ENCODE data around the gene KLRC4. TPM values are rescaled to one million over a fixed set of nuclear protein-coding genes. Genes with fewer than 3 reads are reported as not detected.
"Not testable (repeated sequence)": the region's sequence is repeated elsewhere in the genome, so short reads cannot be mapped to it uniquely, and the experiment has no call there.

The KLRC4 gene
- total RNA-seq, 1 experiment from 2014 or later = not detected

GRCh38 chr12:10430623-10431022 lies 21.1 kb upstream of the KLRC4 start:
- H3K4me1 ChIP-seq (ENCODE audit: insufficient read depth, low read length); H3K9ac ChIP-seq (ENCODE audit: low read length); POLR2A ChIA-PET (ENCODE audit: unreplicated experiment); H4K20me1 ChIP-seq (ENCODE audit: low read length); CTCF ChIA-PET; H3K4me3 ChIP-seq (ENCODE audit: low read length); DNase-seq; H3K4me2 ChIP-seq (ENCODE audit: low read length); H3K79me2 ChIP-seq (ENCODE audit: low read length); H2AFZ ChIP-seq (ENCODE audit: low read length); ATAC-seq; H3K36me3 ChIP-seq (ENCODE audit: low read depth, low read length); H3F3A ChIP-seq (ENCODE audit: low read length, unreplicated experiment); H3K27ac ChIP-seq (ENCODE audit: low read length); H3K9me2 ChIP-seq (replicated peaks; ENCODE audit: low read length); H3K9me3 ChIP-seq (ENCODE audit: low read length); H3K27me3 ChIP-seq (ENCODE audit: low read length); intact Hi-C loops (cut with micrococcal nuclease); BruUV-seq (replicated peaks): not testable (repeated sequence)

DNA sequence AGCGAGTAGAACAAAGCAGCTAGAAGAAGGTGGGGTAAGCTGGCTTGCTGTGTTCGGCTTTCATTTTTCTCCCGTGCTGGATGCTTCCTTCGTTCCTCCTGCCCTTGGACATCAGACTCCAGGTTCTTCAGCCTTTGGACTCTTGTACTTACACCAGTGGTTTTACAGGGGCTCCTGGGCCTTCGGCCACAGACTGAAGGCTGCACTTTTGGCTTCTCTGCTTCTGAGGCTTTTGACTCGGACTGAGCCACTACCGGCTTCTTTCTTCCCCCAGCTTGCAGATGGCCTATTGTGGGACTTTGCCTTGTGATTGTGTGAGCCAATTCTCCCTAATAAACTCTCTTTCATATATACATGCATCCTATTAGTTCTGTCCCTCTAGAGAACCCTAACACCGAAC lies 16.4 kb upstream of the KLRC4 start:
- DNase-seq; H4K20me1 ChIP-seq (ENCODE audit: low read length); H3K79me2 ChIP-seq (ENCODE audit: low read length); H3K27ac ChIP-seq (ENCODE audit: low read length); H2AFZ ChIP-seq (ENCODE audit: low read length); H3K4me1 ChIP-seq (ENCODE audit: insufficient read depth, low read length); intact Hi-C loops (cut with micrococcal nuclease); H3F3A ChIP-seq (ENCODE audit: low read length, unreplicated experiment); H3K9ac ChIP-seq (ENCODE audit: low read length); CTCF ChIA-PET; H3K4me3 ChIP-seq (ENCODE audit: low read length); H3K9me2 ChIP-seq (replicated peaks; ENCODE audit: low read length); H3K9me3 ChIP-seq (ENCODE audit: low read length); H3K4me2 ChIP-seq (ENCODE audit: low read length); ATAC-seq; POLR2A ChIA-PET (ENCODE audit: unreplicated experiment); BruUV-seq (replicated peaks); H3K36me3 ChIP-seq (ENCODE audit: low read depth, low read length); H3K27me3 ChIP-seq (ENCODE audit: low read length): not testable (repeated sequence)

DNA sequence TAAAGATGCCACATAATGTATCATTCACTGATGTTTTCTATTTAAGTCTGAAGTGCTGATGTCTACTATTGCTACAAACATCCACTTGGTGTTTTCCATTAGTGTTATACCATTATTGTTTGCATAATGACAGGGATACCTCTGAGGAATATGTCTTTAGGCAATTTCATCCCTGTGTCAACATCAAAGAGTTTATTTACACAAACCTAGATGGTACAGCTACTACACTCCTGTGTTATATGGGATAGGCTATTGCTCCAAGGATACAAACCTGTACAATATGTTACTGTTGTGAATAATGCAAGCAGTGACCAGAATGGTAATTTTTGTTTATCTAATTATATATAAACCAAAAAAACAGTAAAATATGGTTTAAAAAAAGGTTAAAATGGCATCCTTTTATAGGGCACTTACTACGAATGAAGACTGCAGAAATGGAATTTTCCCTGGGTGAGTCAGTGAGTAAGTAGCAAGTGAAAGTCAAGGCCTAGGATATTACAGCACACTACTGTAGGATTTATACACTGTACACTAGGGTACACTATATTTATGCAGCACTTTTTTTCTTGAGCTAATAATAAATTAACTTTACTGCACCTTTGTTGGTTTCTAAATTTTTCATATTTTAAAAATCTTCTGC lies 14.8 kb upstream of the KLRC4 start:
- H3K36me3 ChIP-seq (ENCODE audit: low read depth, low read length); H3K9me2 ChIP-seq (replicated peaks; ENCODE audit: low read length); POLR2A ChIA-PET (ENCODE audit: unreplicated experiment); H3K4me1 ChIP-seq (ENCODE audit: insufficient read depth, low read length); H3K4me2 ChIP-seq (ENCODE audit: low read length); H3K4me3 ChIP-seq (ENCODE audit: low read length); H2AFZ ChIP-seq (ENCODE audit: low read length); H3K79me2 ChIP-seq (ENCODE audit: low read length); H4K20me1 ChIP-seq (ENCODE audit: low read length); H3K9ac ChIP-seq (ENCODE audit: low read length); H3K27me3 ChIP-seq (ENCODE audit: low read length); CTCF ChIA-PET; intact Hi-C loops (cut with micrococcal nuclease); H3K9me3 ChIP-seq (ENCODE audit: low read length); H3K27ac ChIP-seq (ENCODE audit: low read length); H3F3A ChIP-seq (ENCODE audit: low read length, unreplicated experiment); BruUV-seq (replicated peaks): not testable (repeated sequence)
- DNase-seq (peak; percentile 26), ATAC-seq (peak; percentile 86)

DNA sequence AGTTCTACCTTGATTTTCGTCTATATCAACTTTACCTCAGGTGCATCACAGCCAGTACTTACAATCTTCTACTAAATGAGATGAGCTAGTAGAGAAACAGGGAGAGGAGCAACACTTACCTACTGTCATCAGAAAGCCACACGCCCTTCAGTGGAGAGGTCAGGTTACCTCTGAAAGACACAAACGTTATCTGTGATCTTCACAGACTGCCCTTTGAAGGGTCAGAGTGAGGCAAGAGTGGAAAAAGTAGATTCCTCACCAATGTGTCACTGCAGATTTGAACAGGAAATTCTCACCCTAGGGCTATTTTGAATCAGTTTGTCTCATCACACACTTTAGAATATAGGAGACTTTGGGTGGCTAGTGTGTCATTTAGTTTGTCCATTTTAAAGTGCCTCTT lies 12.6 kb upstream of the KLRC4 start:
- BruUV-seq (replicated peaks); H3F3A ChIP-seq (ENCODE audit: low read length, unreplicated experiment); H3K9me2 ChIP-seq (replicated peaks; ENCODE audit: low read length); H3K4me2 ChIP-seq (ENCODE audit: low read length); CTCF ChIA-PET; H4K20me1 ChIP-seq (ENCODE audit: low read length); H3K27me3 ChIP-seq (ENCODE audit: low read length); H3K4me3 ChIP-seq (ENCODE audit: low read length); H2AFZ ChIP-seq (ENCODE audit: low read length); POLR2A ChIA-PET (ENCODE audit: unreplicated experiment); DNase-seq; H3K36me3 ChIP-seq (ENCODE audit: low read depth, low read length); H3K9ac ChIP-seq (ENCODE audit: low read length); H3K4me1 ChIP-seq (ENCODE audit: insufficient read depth, low read length); H3K9me3 ChIP-seq (ENCODE audit: low read length); intact Hi-C loops (cut with micrococcal nuclease); H3K27ac ChIP-seq (ENCODE audit: low read length); H3K79me2 ChIP-seq (ENCODE audit: low read length): not testable (repeated sequence)
- ATAC-seq = peak; percentile 50

DNA sequence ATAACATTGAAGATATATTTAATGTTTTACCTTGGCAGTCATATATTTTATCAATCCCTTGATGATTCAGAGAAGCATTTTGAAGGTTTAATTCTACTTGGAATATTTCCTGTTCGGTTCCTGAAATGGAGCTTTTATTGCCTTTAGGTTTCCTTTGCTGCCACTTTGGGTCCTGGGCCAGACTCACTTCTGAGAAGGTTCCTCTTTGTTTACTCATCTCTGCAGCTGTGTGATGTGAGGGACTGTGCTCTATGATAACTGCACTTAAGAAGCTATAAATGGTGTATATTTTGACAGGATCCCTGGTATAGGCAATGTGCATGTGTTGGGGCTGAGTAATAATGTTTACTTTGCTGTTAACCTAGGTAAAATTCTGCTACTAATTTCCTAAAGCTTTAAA lies 10.8 kb upstream of the KLRC4 start, which contains the start of gene KLRC3:
TSS of gene KLRC3 (minus strand) at position 262 of the 400 bp plus-strand sequence. CDS start at position 217, 45 bp downstream.
- intact Hi-C loops (cut with micrococcal nuclease); H3K9ac ChIP-seq (ENCODE audit: low read length); H4K20me1 ChIP-seq (ENCODE audit: low read length); H3K27ac ChIP-seq (ENCODE audit: low read length); H3K4me2 ChIP-seq (ENCODE audit: low read length); H3K4me1 ChIP-seq (ENCODE audit: insufficient read depth, low read length); H3K9me3 ChIP-seq (ENCODE audit: low read length); H3K79me2 ChIP-seq (ENCODE audit: low read length); H3F3A ChIP-seq (ENCODE audit: low read length, unreplicated experiment); H3K27me3 ChIP-seq (ENCODE audit: low read length); H3K9me2 ChIP-seq (replicated peaks; ENCODE audit: low read length); CTCF ChIA-PET; H3K36me3 ChIP-seq (ENCODE audit: low read depth, low read length); BruUV-seq (replicated peaks); H2AFZ ChIP-seq (ENCODE audit: low read length); H3K4me3 ChIP-seq (ENCODE audit: low read length): not testable (repeated sequence)
- ATAC-seq (peak; percentile 71), DNase-seq (peak; percentile 62)
- POLR2A ChIA-PET (ENCODE audit: unreplicated experiment) = interaction anchor here (0.6 kb wide), 1 partner anchor 23 kb away, joined by 5 read pairs; no protein-coding TSS in a partner anchor

Data from PC-3 (cell line).